ENCODE measurements around the gene GALNT2.
A peak's percentile ranks its signal among the peaks of the same experiment; 100 is the strongest.

The GALNT2 gene

GRCh38 chr1:230270185-230270558, 203.1 kb downstream of the GALNT2 start:
- no peak for DNase-seq

GRCh38 chr1:230270559-230271281, 203.7 kb downstream of the GALNT2 start:
- peak; percentile 63 for DNase-seq

DNA sequence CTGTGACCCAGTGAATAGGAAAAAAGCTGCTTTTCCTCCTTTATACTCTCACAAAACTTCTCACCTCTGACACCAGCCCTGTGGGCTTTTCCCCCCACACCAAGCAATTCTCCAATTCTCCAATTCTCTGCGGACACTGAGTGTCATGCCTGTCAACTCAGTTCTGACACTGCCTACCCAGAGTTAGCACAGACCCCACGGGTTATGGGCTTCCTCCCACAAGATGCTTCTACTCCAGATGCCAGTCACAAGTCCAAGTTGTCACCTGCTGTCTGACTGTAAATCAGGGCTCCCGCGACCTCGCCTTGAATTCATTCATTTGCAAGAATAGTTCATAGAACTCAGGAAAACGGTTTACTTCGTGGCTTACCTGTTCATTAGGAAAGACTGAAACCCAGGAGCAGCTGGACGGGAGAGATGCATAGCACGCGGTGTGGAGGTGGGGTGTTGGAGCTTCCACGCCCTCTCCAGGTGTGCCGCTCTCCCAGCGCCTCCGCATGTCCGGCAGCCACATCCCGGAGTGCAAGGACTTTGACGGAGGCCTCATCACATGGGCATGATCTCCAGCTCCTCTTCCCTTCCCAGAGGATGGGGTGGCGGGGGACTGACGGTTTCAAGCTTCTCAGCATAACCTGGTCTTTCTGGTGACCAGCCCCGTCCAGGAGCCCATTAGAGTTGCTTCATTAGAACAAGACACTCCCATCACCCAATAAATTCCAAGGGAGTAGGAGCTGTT, 204.4 kb downstream of the GALNT2 start:
- no peak for DNase-seq

GRCh38 chr1:230272557-230272956, 205.5 kb downstream of the GALNT2 start:
- no peak for DNase-seq

GRCh38 chr1:230273141-230273710, 206.2 kb downstream of the GALNT2 start:
- DNase-seq: no peak

DNA sequence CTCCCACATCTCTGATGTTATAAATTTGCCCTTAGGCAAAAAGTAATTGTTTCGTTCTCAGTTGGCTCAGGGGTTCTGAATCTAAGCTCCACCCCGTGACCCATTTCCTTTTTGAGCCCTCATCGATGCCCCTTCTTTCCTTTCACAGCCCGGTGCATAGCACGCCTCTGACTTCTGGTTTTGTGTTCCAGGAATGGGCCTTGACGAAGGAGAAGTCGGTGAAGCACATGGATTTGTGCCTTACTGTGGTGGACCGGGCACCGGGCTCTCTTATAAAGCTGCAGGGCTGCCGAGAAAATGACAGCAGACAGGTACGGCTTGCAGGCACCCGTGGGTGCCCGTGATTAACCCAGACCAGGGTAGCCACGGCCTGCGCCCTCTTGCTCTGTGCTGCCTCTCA, 207.2 kb downstream of the GALNT2 start:
- DNase-seq: no peak

DNA sequence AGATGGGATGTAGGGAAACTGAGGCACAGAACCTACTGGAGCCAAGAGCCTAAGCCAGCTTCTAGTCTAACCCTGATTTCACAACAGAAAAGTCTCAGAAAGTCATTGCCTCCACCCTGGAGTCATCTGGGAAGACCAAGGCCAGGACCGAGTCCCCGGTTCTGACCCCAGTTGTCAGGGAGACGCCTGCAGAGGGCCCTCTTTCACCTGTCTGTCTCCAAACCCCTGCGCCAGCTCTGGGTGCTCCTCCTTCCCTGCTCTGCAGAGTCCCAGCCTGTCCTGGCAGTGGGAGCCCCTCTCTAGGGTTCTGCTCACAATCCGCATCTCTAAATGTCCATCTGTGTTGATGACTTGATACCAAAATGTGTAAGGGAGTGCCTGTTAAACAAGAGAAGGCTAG, 209.4 kb downstream of the GALNT2 start:
- no peak for DNase-seq

GRCh38 chr1:230277201-230278025, 210.4 kb downstream of the GALNT2 start:
- peak; percentile 49 for DNase-seq

DNA sequence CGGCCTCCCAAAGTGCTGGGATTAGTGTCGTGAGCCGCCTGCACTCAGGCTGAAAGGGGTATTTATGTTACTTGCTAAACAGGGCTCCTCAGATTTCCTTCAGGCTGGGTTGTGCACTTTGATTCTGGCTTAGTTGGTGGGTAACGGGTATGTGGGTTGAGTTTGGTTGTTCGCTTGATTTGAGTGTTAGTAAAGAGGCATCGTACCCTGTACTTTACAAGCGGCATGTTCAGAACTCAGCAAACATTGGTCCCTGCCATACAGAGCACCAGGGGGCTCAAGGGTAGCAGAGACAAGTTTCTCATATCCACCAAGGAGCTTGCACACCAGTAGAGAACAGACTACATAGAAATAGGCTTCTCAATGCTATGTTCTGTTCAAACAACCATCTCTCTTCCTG, 211.3 kb downstream of the GALNT2 start:
- DNase-seq: no peak

DNA sequence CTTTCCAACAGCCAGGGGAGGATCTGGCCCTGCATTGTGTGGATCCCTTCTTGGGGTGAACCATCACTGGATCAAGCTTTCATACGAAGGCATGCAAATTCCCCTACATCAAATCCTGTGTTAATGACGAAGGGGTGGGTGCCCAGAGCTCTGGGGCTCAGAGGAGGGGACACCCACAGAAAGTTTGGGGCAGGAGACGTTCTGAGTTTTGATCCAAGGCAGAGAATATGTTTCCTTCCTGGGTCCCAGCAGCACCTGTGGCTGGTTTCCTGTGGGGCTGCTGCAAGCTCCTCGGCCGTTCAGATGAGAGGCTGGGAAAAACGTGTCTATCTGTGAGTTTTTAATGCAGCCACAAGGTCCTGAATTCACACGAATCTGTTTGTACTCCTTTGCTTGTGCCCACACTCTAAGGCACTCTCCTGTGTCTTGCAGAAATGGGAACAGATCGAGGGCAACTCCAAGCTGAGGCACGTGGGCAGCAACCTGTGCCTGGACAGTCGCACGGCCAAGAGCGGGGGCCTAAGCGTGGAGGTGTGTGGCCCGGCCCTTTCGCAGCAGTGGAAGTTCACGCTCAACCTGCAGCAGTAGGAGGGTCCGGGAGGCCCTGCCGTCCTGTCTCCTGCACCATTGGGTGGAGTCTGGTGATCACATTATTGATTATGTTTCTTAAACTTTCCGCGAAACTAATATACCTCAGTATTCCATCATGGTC, 212.0 kb downstream of the GALNT2 start:
- no peak for DNase-seq

GRCh38 chr1:230279583-230279945, 212.5 kb downstream of the GALNT2 start:
- DNase-seq: no peak

DNA sequence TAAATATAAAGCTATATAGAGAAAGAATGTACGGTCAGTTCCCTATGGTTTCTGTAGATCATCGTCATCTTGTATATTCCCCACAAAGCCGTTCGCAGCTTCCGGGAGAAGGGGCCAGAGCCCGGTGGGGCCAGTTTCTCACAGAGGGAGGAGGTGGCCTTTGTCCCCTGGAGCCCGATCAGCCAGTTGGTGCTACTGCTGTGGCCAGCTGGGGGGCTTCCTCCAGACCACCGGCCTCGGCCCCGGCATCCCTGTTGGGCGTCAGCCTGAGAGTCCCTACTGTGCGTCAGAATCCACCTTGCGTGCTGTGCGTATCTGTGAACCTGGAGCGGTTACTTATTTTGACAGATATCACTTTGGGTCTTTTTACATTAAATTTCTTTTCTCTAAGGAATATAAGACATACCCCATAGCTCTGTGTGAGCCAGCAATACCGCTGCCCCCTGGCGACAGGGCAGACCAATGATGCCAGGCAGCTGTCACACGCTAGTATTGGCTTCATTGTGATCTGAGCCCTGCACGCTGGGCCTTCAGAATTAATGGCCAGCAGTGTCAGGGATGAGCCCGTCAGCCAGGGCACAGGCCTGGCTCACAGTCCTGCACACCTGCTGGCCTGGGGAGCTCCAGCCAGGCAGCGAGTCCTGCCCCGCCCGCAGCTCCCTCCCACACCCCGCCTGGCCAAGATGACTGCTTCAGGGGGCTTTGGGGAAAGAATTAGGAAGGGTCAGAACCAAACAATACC, 213.2 kb downstream of the GALNT2 start:
- no peak for DNase-seq

GRCh38 chr1:230280906-230281413, 213.9 kb downstream of the GALNT2 start:
- DNase-seq: no peak

DNA sequence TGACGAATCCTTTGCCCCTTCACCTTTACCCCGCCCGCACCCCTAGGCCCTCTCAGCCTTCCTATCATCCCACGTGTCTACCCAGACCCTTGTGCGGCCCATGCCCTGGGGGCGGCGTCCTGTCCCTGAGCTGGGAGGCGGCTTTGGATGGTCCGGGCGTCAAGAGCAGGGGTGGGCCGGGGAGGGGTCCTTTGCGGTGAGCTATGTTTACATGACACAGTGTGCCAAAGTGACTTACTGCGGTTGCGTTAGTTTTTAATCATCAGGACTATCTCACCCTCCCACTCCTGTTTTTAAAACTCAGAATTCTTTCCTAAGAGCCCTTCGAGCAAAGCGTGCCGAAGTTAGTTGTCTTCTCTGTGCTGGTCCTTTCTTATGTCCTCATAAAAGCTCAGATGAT, 214.5 kb downstream of the GALNT2 start:
- no peak for DNase-seq

DNA sequence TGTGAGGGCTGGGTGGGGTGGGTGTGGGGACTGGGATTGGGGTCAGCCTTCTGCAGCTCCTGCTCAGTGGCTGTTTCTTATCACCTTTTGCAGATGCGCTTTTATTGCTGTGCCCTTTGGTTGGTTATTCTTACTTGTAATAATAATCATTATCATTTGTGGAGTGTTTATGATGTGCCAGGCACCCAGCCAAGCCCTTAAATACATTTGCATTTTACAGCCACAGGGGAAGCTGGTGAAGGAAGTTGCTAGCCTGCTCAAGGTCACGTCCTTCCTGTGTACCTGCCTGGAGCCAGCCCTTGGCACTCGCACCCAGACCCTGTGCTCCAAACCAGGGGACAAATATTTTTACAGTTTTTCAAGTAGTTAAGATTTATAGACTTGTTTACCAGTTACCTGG, 215.1 kb downstream of the GALNT2 start:
- peak; percentile 72 for DNase-seq

DNA sequence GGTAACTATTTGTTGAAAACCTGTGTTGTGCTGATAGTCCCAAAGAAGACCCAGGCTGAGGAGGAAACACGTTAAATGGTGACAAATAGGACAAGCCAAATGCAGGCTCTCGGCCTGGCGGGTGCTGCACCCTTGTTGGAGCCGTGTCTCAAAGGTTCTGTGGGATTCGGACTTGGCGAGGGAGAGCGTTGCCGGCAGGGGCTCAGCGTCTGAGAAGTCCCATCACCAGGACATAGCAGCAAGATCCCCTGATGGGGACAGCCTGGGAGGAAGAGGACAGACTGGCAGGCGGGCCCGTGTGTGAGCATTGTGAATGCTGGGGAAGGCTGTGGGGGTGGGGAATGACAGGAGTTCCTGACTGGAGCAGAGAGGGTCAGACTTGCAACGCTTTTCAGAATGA, 216.6 kb downstream of the GALNT2 start:
- DNase-seq: no peak

DNA sequence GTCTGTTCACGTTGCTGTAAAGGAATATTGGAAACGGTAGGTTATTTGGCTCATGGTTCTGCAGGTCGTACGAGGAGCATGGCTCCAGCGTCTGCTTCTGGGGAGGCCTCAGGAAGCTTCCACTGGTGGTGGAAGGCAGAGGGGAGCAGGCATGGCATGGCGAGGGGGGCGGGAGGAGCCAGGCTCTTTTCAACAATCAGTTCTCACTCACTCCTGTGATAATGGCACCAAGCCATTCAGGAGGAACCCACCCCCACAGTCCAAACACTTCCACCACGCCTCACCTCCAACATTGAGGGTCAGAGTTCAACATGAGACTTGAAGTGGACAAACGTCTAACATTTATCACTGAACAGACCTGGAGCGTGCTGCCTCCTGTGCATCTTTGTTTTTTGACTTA, 217.9 kb downstream of the GALNT2 start:
- no peak for DNase-seq

DNA sequence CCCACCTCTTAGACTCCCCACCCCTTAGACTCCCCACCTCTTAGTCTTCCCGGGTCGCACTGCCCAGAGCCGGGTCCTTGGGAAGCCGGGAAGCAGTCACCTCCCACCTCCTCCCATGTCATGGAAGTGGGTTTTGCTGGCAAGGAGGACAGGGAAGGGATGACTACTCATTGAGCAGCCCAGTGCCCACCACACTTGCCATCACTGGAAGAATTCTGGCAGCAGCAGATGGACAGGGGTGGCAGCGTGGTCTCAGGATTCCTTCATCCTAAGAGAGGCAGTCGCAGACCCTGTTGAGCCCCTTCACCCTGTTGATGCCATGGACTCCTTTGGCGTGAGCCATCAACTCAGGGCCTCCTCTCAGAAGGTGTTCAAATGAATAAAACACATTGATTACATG, 218.3 kb downstream of the GALNT2 start:
- no peak for DNase-seq

DNA sequence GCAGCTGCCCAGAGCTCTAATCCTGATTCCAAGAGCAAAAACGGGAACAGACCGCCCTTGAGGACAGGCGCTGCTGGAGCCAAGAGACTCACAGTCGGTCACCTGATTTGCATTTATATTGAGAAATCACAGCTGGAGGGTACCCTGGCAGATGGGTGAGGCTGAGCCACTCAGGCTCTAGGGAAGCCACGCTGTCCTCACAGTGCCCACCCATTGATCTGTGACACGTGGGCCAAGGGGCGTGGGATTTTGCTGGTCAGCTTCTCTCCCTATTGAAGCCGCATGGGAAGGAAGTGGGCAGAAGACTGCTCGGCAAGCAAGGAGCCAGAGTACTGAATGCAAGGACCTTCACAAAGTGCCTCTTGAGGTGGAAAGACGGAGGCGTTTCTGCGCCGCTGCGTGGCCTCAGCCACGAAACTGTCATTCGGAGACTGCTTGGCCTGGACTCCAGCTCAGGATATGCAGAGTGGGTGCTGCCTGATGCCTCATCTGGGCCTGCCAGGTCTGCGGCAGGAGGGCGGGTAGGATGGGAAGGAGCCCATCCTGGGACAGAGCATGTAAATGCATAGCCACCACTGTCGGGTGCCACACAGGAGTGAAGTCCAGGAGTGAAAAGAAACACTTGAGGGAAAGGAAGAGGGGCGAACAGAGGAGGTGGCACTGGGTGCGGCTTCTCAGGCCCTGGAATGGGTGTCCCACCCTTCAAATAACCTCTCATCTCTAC, 219.3 kb downstream of the GALNT2 start:
- DNase-seq: no peak

DNA sequence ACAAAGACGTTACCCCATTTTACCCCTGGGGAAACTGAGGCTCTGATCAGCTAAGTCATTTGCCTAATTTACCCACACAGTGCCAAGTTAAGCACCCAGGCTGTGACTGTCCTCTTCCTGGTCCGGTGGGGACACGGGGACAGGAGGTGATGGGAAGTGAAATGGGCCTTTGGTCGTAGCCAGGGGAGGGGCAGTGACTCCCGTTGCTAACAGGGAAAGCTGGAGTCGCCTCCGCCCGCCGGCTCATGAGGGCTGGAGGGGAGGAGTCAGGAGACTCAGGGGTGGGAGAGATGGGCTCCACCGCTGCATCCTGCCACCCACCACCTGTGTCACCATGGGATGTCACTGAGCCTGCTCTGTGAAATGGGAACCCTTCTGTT, 219.8 kb downstream of the GALNT2 start:
- DNase-seq: no peak

DNA sequence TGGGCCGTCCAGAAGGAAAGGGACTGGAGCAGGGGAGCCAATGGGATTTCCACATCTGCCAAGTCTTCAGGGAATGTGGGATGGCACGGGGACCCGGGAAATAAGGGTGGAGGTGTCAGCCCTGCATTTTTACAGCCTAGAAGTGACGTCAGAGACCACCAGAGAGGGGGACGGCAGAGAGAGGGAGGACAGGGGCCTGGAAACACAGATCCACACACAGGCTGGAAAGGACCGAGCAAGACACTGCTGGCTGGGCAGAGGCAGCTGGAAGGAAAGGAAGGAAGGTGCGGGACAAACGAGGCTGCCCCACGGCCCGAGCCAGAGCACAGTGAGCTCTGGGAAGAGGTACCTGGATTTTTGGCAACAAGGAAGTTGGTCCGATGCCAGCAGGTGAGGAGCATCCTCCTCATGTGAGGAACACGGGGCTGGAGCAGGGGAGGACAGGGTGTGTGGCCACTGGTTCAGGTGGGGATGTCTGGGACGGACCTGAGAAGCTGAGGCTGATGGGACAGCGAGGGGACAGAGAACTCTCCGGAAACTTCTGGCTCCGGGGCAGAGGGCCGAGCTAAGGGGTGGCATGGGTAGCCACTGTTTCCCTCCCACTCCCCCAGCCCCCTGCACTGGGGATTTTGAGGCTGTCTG, 220.8 kb downstream of the GALNT2 start:
- DNase-seq: no peak

All from NCI-H2029 treated with DMSO at 0.1 percent for 48 hours (cell line).